Panc1 (cell line): ENCODE measurements around the gene ZNF446. TPM values are rescaled to one million over a fixed set of nuclear protein-coding genes. Genes with fewer than 3 reads are reported as not detected.

Experiments used
- ATAC-seq: fragments of 200-7000 bp; cut with Tn5 transposase; 2 replicates; pipeline ENCODE4 v1.9.1; 2020; ENCODE audit warnings: mild to moderate bottlenecking, moderate library complexity
- BruUV-seq: library from RNA; stranded (reverse); fragments of 400-500 nt; replicated peaks from 2 replicates; lab custom pipeline; 2021; lab: Mats Ljungman, UMichigan
- CTCF ChIA-PET: fragments of 300-600 bp; sonication (Branson Sonifier 250); formaldehyde crosslinking; loops from one replicate; lab custom pipeline; 2022; ENCODE audit warnings: antibody characterized with exemption; lab: Charles Lee
- POLR2A ChIA-PET: fragments of 300-600 bp; sonication (Branson Sonifier 250); formaldehyde crosslinking; loops from one replicate; lab custom pipeline; 2022; ENCODE audit warnings: antibody characterized with exemption; lab: Charles Lee
- DNase-seq: peaks from one replicate; pipeline ENCODE4 v3.0.0-alpha.2; 2010; ENCODE audit warnings: low read depth, low spot score
- H3K27ac ChIP-seq: 2 replicates; pipeline ENCODE4 v1.5.1; 2011; ENCODE audit warnings: mild to moderate bottlenecking, low read length, inconsistent platforms
- H3K27me3 ChIP-seq: fragments of 200-500 bp; sonication (Bioruptor generic); 2 replicates; pipeline ENCODE4 v1.6.0; 2014; ENCODE audit warnings: low read length, inconsistent platforms; ENCODE audit not compliant: control insufficient read depth, insufficient read depth
- H3K36me3 ChIP-seq: fragments of 200-500 bp; sonication (Bioruptor generic); 2 replicates; pipeline ENCODE4 v1.5.1; 2014; ENCODE audit warnings: inconsistent platforms, mild to moderate bottlenecking, low read length, moderate library complexity; ENCODE audit not compliant: control insufficient read depth, insufficient read depth
- H3K4me1 ChIP-seq: 2 replicates; pipeline ENCODE4 v1.5.1; 2011; ENCODE audit warnings: inconsistent platforms, mild to moderate bottlenecking, low read length, moderate library complexity; ENCODE audit not compliant: control insufficient read depth, insufficient read depth
- H3K4me3 ChIP-seq, 2 experiments: 2 replicates each; pipeline ENCODE4 v1.5.1; 2011 to 2012; ENCODE audit warnings: low read depth in 2 of 2, low read length in 2 of 2, mild to moderate bottlenecking in 2 of 2, inconsistent platforms in 1 of 2, moderate library complexity in 1 of 2
- H3K9me3 ChIP-seq: fragments of 200-500 bp; sonication (Bioruptor generic); 2 replicates; pipeline ENCODE4 v1.5.1; 2014; ENCODE audit warnings: low read depth, mild to moderate bottlenecking, inconsistent platforms, low read length, moderate library complexity; ENCODE audit not compliant: control insufficient read depth, insufficient read depth
- POLR2AphosphoS5 ChIP-seq: IDR thresholded peaks from 2 replicates; pipeline ENCODE4 v1.6.1; 2012; ENCODE audit warnings: mild to moderate bottlenecking, low read depth, low read length, moderate library complexity
- REST ChIP-seq, 2 experiments: IDR thresholded peaks; 2 replicates each; pipeline ENCODE4 v1.6.1; 2011 to 2012; ENCODE audit warnings: low read depth in 2 of 2, control low read depth in 1 of 2, low read length in 1 of 2, mild to moderate bottlenecking in 1 of 2, moderate library complexity in 1 of 2; ENCODE audit not compliant: insufficient read depth in 1 of 2
- SIN3A ChIP-seq: IDR thresholded peaks from 2 replicates; pipeline ENCODE4 v1.6.1; 2012; ENCODE audit warnings: low read depth, mild to moderate bottlenecking, low read length, moderate library complexity, borderline replicate concordance; ENCODE audit not compliant: insufficient read depth
- TCF7L2 ChIP-seq: IDR thresholded peaks from 2 replicates; pipeline ENCODE4 v1.6.1; 2011; ENCODE audit warnings: mild to moderate bottlenecking, low read depth, low read length, inconsistent platforms
- in situ Hi-C: cut with HindIII; loops from 2 replicates; pipeline ENCODE4 v1.10.0; 2016; ENCODE audit warnings: low sequenced_read_pairs, low pct_unique_long_range_greater_than_20kb
- intact Hi-C: fragments of 100-400 bp; cut with micrococcal nuclease; formaldehyde crosslinking; loops from one replicate; pipeline ENCODE4 v1.10.0; 2022; ENCODE audit not compliant: unreplicated experiment
- total RNA-seq: library from RNA; stranded (reverse); gene quantifications from one replicate; pipeline ENCODE4 v1.2.1, GENCODE V29; 2021; ENCODE audit not compliant: unreplicated experiment
- TF ChIP-seq, protein P1 (sequence below): fragments of 450-650 bp; IDR thresholded peaks from 2 replicates; pipeline ENCODE4 v1.5.1; 2017; ENCODE audit warnings: mild to moderate bottlenecking

ZNF446 gene
- total RNA-seq, 1 experiment from 2014 or later = 20.7 TPM

DNA sequence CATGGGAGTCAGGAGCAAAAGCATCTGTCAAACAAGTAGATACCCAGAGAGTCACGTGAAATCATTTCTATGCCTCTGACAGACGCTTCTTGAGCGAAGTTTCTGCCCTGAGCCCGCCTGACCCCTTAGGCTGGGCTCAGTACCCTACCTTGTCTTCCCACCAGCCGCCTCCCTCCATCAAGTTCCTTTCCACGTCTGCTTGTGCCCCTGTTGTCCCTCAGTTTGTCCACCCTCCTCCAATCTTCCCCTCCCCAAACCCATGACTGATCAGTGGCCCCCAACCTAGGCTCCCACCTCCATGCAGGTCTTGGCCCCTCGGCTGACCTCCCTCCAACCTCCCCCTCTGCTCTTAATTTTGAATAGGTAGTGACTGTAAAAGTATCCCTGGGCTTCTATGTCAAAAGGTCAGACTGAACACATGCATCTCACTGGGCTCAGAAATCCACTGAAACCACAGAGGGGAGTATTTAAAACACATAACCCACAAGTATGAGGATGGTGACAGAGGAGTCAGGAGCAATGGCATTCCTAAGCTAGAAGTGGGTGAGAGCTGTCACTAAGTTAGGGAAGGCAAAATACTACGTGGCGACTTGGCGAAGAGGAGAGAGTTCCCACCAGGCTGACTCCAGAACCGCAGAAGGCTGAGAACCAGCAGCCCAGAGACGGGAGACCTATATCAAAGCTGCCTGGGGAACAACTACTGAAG is 1.7 kb upstream of the ZNF446 start:
- no TSS peak for BruUV-seq
- DNase-seq (no peak), ATAC-seq (no peak)
- intact Hi-C loops = no loop called here
- in situ Hi-C loops = no loop called here
- Histone ChIP-seq H3K27me3 (no peaks in the 10 kb centered on the region), H3K36me3 (no peaks in the 10 kb centered on the region), H3K9me3 (no peaks in the 10 kb centered on the region), H3K27ac (peak overlapping the region; percentile 92), H3K4me3 (peak overlapping the region; percentile 76 to 78), H3K4me1 (peaks cover 14% of the 10 kb centered on the region)
- TF ChIP-seq SIN3A = no peak
- no peak; the same call in 1 of the 2 replicates for TF ChIP-seq POLR2AphosphoS5
- no peak for TF ChIP-seq REST (IDR thresholded peaks at IDR 0.05; ENCODE audit: insufficient read depth in 1 of 2, low read depth in 2 of 2, low read length in 1 of 2)
- TF ChIP-seq TCF7L2 = no peak
- TF ChIP-seq, protein P1, sequence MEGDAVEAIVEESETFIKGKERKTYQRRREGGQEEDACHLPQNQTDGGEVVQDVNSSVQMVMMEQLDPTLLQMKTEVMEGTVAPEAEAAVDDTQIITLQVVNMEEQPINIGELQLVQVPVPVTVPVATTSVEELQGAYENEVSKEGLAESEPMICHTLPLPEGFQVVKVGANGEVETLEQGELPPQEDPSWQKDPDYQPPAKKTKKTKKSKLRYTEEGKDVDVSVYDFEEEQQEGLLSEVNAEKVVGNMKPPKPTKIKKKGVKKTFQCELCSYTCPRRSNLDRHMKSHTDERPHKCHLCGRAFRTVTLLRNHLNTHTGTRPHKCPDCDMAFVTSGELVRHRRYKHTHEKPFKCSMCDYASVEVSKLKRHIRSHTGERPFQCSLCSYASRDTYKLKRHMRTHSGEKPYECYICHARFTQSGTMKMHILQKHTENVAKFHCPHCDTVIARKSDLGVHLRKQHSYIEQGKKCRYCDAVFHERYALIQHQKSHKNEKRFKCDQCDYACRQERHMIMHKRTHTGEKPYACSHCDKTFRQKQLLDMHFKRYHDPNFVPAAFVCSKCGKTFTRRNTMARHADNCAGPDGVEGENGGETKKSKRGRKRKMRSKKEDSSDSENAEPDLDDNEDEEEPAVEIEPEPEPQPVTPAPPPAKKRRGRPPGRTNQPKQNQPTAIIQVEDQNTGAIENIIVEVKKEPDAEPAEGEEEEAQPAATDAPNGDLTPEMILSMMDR = no peak
- ChIA-PET CTCF (no interaction called here), POLR2A (no interaction called here)

DNA sequence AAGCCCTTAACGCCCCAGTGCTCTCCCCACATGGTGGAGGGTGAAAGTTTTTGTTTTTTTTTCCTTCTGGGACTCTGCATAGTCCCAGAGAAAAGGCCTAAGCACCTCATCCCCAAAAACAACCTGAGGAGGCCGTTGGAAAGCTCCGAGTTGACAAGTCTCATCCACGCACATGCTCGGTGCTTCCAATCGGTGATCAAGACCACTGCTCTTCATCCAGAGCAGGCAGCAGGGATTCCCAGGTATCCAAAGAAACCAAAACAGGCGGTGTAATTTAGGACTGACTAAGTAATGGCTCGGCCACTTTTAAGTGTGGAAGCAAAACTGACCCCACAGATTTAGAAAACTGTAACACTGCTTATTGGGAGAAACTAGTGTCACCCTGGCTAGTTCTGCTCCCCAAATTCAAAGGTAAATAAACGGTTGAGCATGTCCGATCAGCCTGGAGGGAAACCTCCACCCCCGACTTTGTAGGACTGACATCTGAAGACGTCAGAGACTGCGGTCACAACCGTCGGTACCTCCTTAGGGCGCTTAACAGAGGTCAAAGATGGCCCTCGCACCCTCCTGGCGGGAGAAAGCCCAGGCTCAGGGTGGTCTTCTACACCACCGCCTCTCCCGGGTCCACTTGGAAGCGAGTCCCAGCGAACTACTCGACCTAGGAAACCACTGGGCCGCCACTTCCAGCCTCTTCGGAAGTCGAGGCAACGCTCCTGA is 997 bp upstream of the ZNF446 start:
- DNase-seq (no peak), ATAC-seq (peak; percentile 35)
- ChIA-PET CTCF (interaction anchor here (0.6 kb wide), 1 partner anchor 811 kb away, joined by 4 read pairs; no protein-coding TSS in a partner anchor), POLR2A (interaction anchor here (0.6 to 1.2 kb wide), 4 partner anchors 13 to 111 kb away, joined by 3 to 16 read pairs (median 6); partner anchors contain the start of gene ZNF584)
- Histone ChIP-seq H3K4me3 (peak overlapping the region; percentile 76 to 78), H3K27ac (peak overlapping the region; percentile 92), H3K4me1 (peaks cover 14% of the 10 kb centered on the region), H3K9me3 (no peaks in the 10 kb centered on the region), H3K27me3 (no peaks in the 10 kb centered on the region), H3K36me3 (no peaks in the 10 kb centered on the region)
- intact Hi-C loops = no loop called here
- in situ Hi-C loops = no loop called here
- TF ChIP-seq SIN3A (peak; percentile 81; the same call in 1 of the 2 replicates), POLR2AphosphoS5 (no peak; the same call in 1 of the 2 replicates)
- TSS peak; percentile 86 for BruUV-seq
